ENCODE results near the gene NLRP10. TPM values are rescaled to one million over a fixed set of nuclear protein-coding genes. Genes with fewer than 3 reads are reported as not detected.

Gene NLRP10
- total RNA-seq = not detected

GRCh38 chr11:7965386-7965785 is at the start of gene NLRP10:
Gene NLRP10 (minus strand): TSS chr11:7965447. CDS start chr11:7963495, 1,952 bp downstream.

GRCh38 chr11:7986768-7987559 is 21.7 kb upstream of the NLRP10 start, which contains the start of gene EIF3F:
Gene EIF3F (plus strand): TSS chr11:7987337. CDS start chr11:7987353, 16 bp downstream.

GRCh38 chr11:7941608-7942007 is 23.6 kb downstream of the NLRP10 start, which contains the start of gene OR10A3:
Gene OR10A3 (minus strand): TSS chr11:7941708. CDS start chr11:7939520, 2,188 bp downstream.

GRCh38 chr11:7931168-7931567 is 34.1 kb downstream of the NLRP10 start, which contains the start of gene OR10A6:
Gene OR10A6 (minus strand): TSS chr11:7931268. CDS start chr11:7928662, 2,606 bp downstream.

Small RNA genes lying within 50 kb of the gene (small RNA-seq; reads per million reads assigned to genes)
- gene COX6CP5 (ENCODE audit: low replicate concordance) = not detected

Other genes with a start within 250 kb of the NLRP10 start
- gene OR5P2, start 168.5 kb downstream of the NLRP10 start, total RNA-seq = not detected
- not detected for gene OR5P3, start 134.6 kb downstream of the NLRP10 start, total RNA-seq
- not detected for gene OR10A6, start 34.2 kb downstream of the NLRP10 start, total RNA-seq
- gene OR10A3, start 23.7 kb downstream of the NLRP10 start, total RNA-seq = not detected
- gene EIF3F, start 21.9 kb upstream of the NLRP10 start, total RNA-seq = 182 TPM
- gene TUB, start 115.8 kb upstream of the NLRP10 start, total RNA-seq = 90.8 TPM
- gene RIC3, start 203.6 kb upstream of the NLRP10 start, total RNA-seq = 61.0 TPM